Left lung (tissue), 10 donors: ENCODE measurements around the gene PIGV. TPM values are rescaled to one million over a fixed set of nuclear protein-coding genes. Genes with fewer than 3 reads are reported as not detected.

Source experiments
- ATAC-seq: fragments of 200-7000 bp; cut with Tn5 transposase; one replicate; pipeline ENCODE4 v1.9.1; 2020; ENCODE audit warnings: moderate library complexity
- DNase-seq, 4 donors: peaks; one replicate each; pipeline ENCODE4 v3.0.0-alpha.2; 2013 to 2020
- H3K27ac ChIP-seq, 2 donors: fragments of 200-600 bp; sonication (generic) in 1 of 2; one replicate each; pipeline versions ENCODE4 v1.5.0 to v1.8.0; 2020 to 2021
- H3K27me3 ChIP-seq, 2 donors: fragments of 200-600 bp; sonication (generic) in 1 of 2; one replicate each; pipeline versions ENCODE4 v1.5.0 to v1.8.0; 2020 to 2021
- H3K36me3 ChIP-seq, 2 donors: fragments of 200-600 bp; sonication (generic) in 1 of 2; one replicate each; pipeline versions ENCODE4 v1.5.0 to v1.8.0; 2020 to 2021
- H3K4me1 ChIP-seq, 2 donors: fragments of 200-600 bp; one replicate each; pipeline ENCODE4 v1.8.0; 2021
- H3K4me3 ChIP-seq, 2 donors: fragments of 200-600 bp; sonication (generic) in 1 of 2; one replicate each; pipeline versions ENCODE4 v1.5.0 to v1.8.0; 2020 to 2021; ENCODE audit warnings: mild to moderate bottlenecking in 1 of 2
- H3K9me3 ChIP-seq, 2 donors: fragments of 200-600 bp; sonication (generic) in 1 of 2; one replicate each; pipeline versions ENCODE4 v1.5.0 to v1.8.0; 2020 to 2021
- CTCF ChIP-seq, 2 donors: fragments of 200-600 bp; sonication (generic) in 1 of 2; IDR thresholded peaks; one replicate each; pipeline versions ENCODE4 v1.5.0 to v1.8.0; 2021; ENCODE audit warnings: antibody characterized with exemption in 2 of 2
- intact Hi-C, 2 donors: fragments of 100-400 bp; cut with DNase I; formaldehyde crosslinking; loops; one replicate each; pipeline versions ENCODE4 v1.11.2 to v1.14.2; 2022
- polyA plus RNA-seq, 6 donors: library from polyadenylated mRNA; unstranded; fragments of 120-200 nt; gene quantifications; one replicate each; pipeline ENCODE4 v1.2.1, GENCODE V29; 2013; ENCODE audit not compliant: insufficient read length in 6 of 6
- total RNA-seq, 2 donors: library from RNA; stranded (reverse); fragmentation: NEBNext Ultra II Directional; extraction: Animal tissue kit (Norgen Biotek cat#: 25700); gene quantifications; one replicate each; pipeline ENCODE4 v1.2.1, GENCODE V29; 2021
- donor health status: DM: no; HTN: yes; CAD: no.
- donor health status: DM: no; HTN: no; CAD: no.

The PIGV gene
- total and polyA plus RNA-seq, 8 donors: 14.5 to 18.0 (median 16.0) TPM

- peak; percentile 91 for ATAC-seq
- Histone ChIP-seq H3K27ac (peak within 1 kb of the TSS; percentile 73 to 75), H3K9me3 (no peaks in the 10 kb centered on the region), H3K27me3 (no peaks in the 10 kb centered on the region), H3K36me3 (no peaks in the 10 kb centered on the region), H3K4me3 (peak within 1 kb of the TSS; percentile 51 to 65), H3K4me1 (peaks cover 14 to 52% of the 10 kb centered on the region in 2 donors)
- intact Hi-C loops: no loop called here
- TF ChIP-seq CTCF (IDR thresholded peaks at IDR 0.05): peak; percentile 30 to 36
- peak; percentile 60 to 96 (median 74) for DNase-seq
These were observed 38.7 kb downstream of the PIGV start, which contains the start of gene ZDHHC18 for GRCh38 chr1:26826261-26827105. TSS of gene ZDHHC18 (plus strand) at chr1:26826688. CDS start at chr1:26826805, 117 bp downstream.

GRCh38 chr1:26827106-26827604 lies 39.4 kb downstream of the PIGV start:
- Histone ChIP-seq H3K27ac (peak overlapping the region; percentile 33 to 75), H3K27me3 (no peaks in the 10 kb centered on the region), H3K4me3 (peak overlapping the region; percentile 46 to 65), H3K4me1 (peaks cover 14 to 59% of the 10 kb centered on the region in 2 donors), H3K36me3 (peaks cover 0 to 5% of the 10 kb centered on the region in 2 donors), H3K9me3 (no peaks in the 10 kb centered on the region)
- ATAC-seq: no peak
- intact Hi-C loops: no loop called here
- TF ChIP-seq CTCF (IDR thresholded peaks at IDR 0.05): no peak
- peak in 1 of 4 donors; percentile 37 for DNase-seq

GRCh38 chr1:26827663-26828062 lies 39.9 kb downstream of the PIGV start:
- no peak for TF ChIP-seq CTCF (IDR thresholded peaks at IDR 0.05)
- Histone ChIP-seq H3K36me3 (peaks cover 0 to 10% of the 10 kb centered on the region in 2 donors), H3K27ac (peak overlapping the region in 1 of 2 donors; percentile 75), H3K4me1 (peaks cover 14 to 64% of the 10 kb centered on the region in 2 donors), H3K4me3 (peak overlapping the region; percentile 46 to 65), H3K9me3 (no peaks in the 10 kb centered on the region), H3K27me3 (no peaks in the 10 kb centered on the region)
- DNase-seq: no peak
- intact Hi-C loops: no loop called here
- no peak for ATAC-seq

- Histone ChIP-seq H3K27me3 (no peaks in the 10 kb centered on the region), H3K9me3 (no peaks in the 10 kb centered on the region), H3K4me1 (peaks cover 14 to 73% of the 10 kb centered on the region in 2 donors), H3K27ac (peak overlapping the region; percentile 13 to 75), H3K4me3 (peak overlapping the region in 1 of 2 donors; percentile 65), H3K36me3 (peaks cover 0 to 18% of the 10 kb centered on the region in 2 donors)
- ATAC-seq: peak; percentile 33
- DNase-seq: peak in 2 of 4 donors; percentile 71 to 84
- no peak for TF ChIP-seq CTCF (IDR thresholded peaks at IDR 0.05)
- intact Hi-C loops: no loop called here
These were observed 40.8 kb downstream of the PIGV start for GRCh38 chr1:26828411-26828991.
